ENCODE measurements around the gene FCGR1A.
"Not testable (repeated sequence)": the region's sequence is repeated elsewhere in the genome, so short reads cannot be mapped to it uniquely, and the experiment has no call there.

DNA sequence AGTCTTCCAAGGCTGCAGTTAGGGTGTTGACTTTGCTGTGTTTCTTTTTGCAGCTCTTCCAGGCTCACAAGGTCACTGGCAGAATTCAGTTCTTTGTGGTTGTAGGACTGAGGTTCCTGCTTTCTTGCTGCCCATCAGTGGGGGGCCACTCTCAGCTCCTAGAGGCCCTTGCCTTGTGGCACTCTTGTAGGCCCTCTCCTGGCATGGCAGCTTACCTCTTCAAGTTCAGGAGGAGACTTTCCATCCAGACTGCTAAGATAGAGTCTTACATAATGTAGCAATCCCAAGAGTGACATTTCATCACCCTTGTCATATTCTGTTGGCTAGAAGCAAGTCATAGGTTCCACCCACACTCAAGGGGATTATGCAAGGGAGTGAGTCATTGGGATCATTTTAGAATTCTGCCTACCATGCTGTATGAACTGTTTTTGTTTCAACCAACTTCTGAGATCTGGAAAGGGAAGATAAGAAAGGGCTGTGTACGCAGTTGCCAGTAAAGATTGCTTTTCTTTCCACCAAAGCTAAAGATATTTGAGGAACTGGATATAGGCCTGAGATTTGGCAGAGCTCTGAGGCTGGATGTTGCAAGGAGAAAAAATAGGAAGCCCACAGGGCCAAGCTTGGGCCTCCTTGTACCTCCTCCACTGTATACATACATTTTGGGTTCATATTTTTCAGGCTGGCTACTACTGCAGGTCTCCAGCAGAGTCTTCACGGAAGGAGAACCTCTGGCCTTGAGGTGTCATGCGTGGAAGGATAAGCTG, 5.4 kb downstream of the FCGR1A start:
- TF ChIP-seq CTCF (IDR thresholded peaks at IDR 0.05; ENCODE audit: low read depth, low read length); MYC (IDR thresholded peaks at IDR 0.05; ENCODE audit: low read depth, low read length); MAX (IDR thresholded peaks at IDR 0.05; ENCODE audit: low read depth, low read length); POLR2A (IDR thresholded peaks at IDR 0.05; ENCODE audit: extremely low read depth, insufficient read length): not testable (repeated sequence)
